ENCODE data around the gene ZNF700.
"Not testable (repeated sequence)": the region's sequence is repeated elsewhere in the genome, so short reads cannot be mapped to it uniquely, and the experiment has no call there.

The ZNF700 gene

GRCh38 chr19:11921852-11922495 lies 2.9 kb upstream of the ZNF700 start:
- H4K20me1 ChIP-seq (ENCODE audit: insufficient read depth, low read length), result peaks cover 4% of the 10 kb centered on the region; the same call in 1 of the 2 replicates
- peaks cover 18% of the 10 kb centered on the region for H3K79me2 ChIP-seq (ENCODE audit: low read length)
- H3K27ac ChIP-seq (ENCODE audit: low read length), result no peak overlapping the region
- H3K4me1 ChIP-seq (ENCODE audit: low read length), result peaks cover 9% of the 10 kb centered on the region; the same call in 1 of the 2 replicates
- no peak overlapping the region for H3K4me2 ChIP-seq (ENCODE audit: low read length)
- no peak overlapping the region for H3K4me3 ChIP-seq (ENCODE audit: low read length)
- no peak overlapping the region for H2AFZ ChIP-seq (ENCODE audit: low read depth, low read length)
- no peaks in the 10 kb centered on the region for H3K27me3 ChIP-seq (ENCODE audit: low read depth, low read length)
- H3K9me3 ChIP-seq (ENCODE audit: insufficient read depth, low read length), result no peaks in the 10 kb centered on the region
- H3K36me3 ChIP-seq (replicated peaks; ENCODE audit: low read depth, low read length), result peaks cover 4% of the 10 kb centered on the region
- no peak overlapping the region for H3K9ac ChIP-seq (ENCODE audit: low read length)
- TF ChIP-seq CTCF (IDR thresholded peaks at IDR 0.05; ENCODE audit: low read depth, low read length) (no peak), EZH2phosphoT487 (IDR thresholded peaks at IDR 0.05; ENCODE audit: low read depth) (no peak)

- Histone ChIP-seq H3K4me1 (ENCODE audit: low read length) (peaks cover 14% of the 10 kb centered on the region), H3K4me3 (ENCODE audit: low read length) (peak overlapping the region; percentile 88), H3K79me2 (ENCODE audit: low read length) (peaks cover 50% of the 10 kb centered on the region), H3K27ac (ENCODE audit: low read length) (peak overlapping the region; percentile 95), H3K9ac (ENCODE audit: low read length) (peak overlapping the region; percentile 89), H3K36me3 (replicated peaks; ENCODE audit: low read depth, low read length) (peaks cover 34% of the 10 kb centered on the region), H3K4me2 (ENCODE audit: low read length) (peak overlapping the region; percentile 88)
- H2AFZ ChIP-seq (ENCODE audit: low read depth, low read length); H3K27me3 ChIP-seq (ENCODE audit: low read depth, low read length); H4K20me1 ChIP-seq (ENCODE audit: insufficient read depth, low read length); H3K9me3 ChIP-seq (ENCODE audit: insufficient read depth, low read length): not testable (repeated sequence)
These were observed 812 bp downstream of the ZNF700 start for GRCh38 chr19:11925651-11926187.

GRCh38 chr19:11927227-11927626 lies 2.3 kb downstream of the ZNF700 start:
- Histone ChIP-seq H3K36me3 (replicated peaks; ENCODE audit: low read depth, low read length) (peaks cover 48% of the 10 kb centered on the region), H3K79me2 (ENCODE audit: low read length) (peaks cover 65% of the 10 kb centered on the region)

GRCh38 chr19:11931051-11931450 lies 6.1 kb downstream of the ZNF700 start:
- TF ChIP-seq CTCF (IDR thresholded peaks at IDR 0.05; ENCODE audit: low read depth, low read length) (no peak), EZH2phosphoT487 (IDR thresholded peaks at IDR 0.05; ENCODE audit: low read depth) (no peak)
- Histone ChIP-seq H3K4me2 (ENCODE audit: low read length) (no peak overlapping the region), H3K79me2 (ENCODE audit: low read length) (peaks cover 90% of the 10 kb centered on the region), H3K4me1 (ENCODE audit: low read length) (peaks cover 10% of the 10 kb centered on the region), H3K9ac (ENCODE audit: low read length) (no peak overlapping the region), H3K36me3 (replicated peaks; ENCODE audit: low read depth, low read length) (peaks cover 77% of the 10 kb centered on the region), H3K9me3 (ENCODE audit: insufficient read depth, low read length) (peaks cover 11% of the 10 kb centered on the region; the same call in 1 of the 2 replicates), H3K27ac (ENCODE audit: low read length) (no peak overlapping the region), H4K20me1 (ENCODE audit: insufficient read depth, low read length) (peaks cover 6% of the 10 kb centered on the region), H3K27me3 (ENCODE audit: low read depth, low read length) (no peaks in the 10 kb centered on the region), H2AFZ (ENCODE audit: low read depth, low read length) (no peak overlapping the region), H3K4me3 (ENCODE audit: low read length) (no peak overlapping the region)

More at GRCh38 chr19:11927227-11927626, 2.3 kb downstream of the ZNF700 start:
- Histone ChIP-seq H2AFZ (ENCODE audit: low read depth, low read length) (no peak overlapping the region), H3K27ac (ENCODE audit: low read length) (no peak overlapping the region), H3K9ac (ENCODE audit: low read length) (no peak overlapping the region), H4K20me1 (ENCODE audit: insufficient read depth, low read length) (peaks cover 9% of the 10 kb centered on the region), H3K4me1 (ENCODE audit: low read length) (peaks cover 14% of the 10 kb centered on the region), H3K4me2 (ENCODE audit: low read length) (no peak overlapping the region), H3K4me3 (ENCODE audit: low read length) (no peak overlapping the region), H3K27me3 (ENCODE audit: low read depth, low read length) (no peaks in the 10 kb centered on the region), H3K9me3 (ENCODE audit: insufficient read depth, low read length) (no peaks in the 10 kb centered on the region; the same call in 1 of the 2 replicates)
- TF ChIP-seq EZH2phosphoT487 (IDR thresholded peaks at IDR 0.05; ENCODE audit: low read depth), result no peak
- no peak for TF ChIP-seq CTCF (IDR thresholded peaks at IDR 0.05; ENCODE audit: low read depth, low read length)

Data from OCI-LY3 (cell line).